ENCODE results near the gene SNX14. TPM values are rescaled to one million over a fixed set of nuclear protein-coding genes. Genes with fewer than 3 reads are reported as not detected.

SNX14 gene
- total and polyA plus RNA-seq, 2 of the 13 experiments (the other 11 are each of a cell fraction or from before 2014, with no cell fraction given): 83.5 to 112 TPM

- peak; percentile 10; the same call in 1 of the 2 replicates for TF ChIP-seq ZNF256 (CRISPR knock-in tag; conservative IDR thresholded peaks at IDR 0.05)
- peak; percentile 95 for TF ChIP-seq AGO2 (optimal IDR thresholded peaks at IDR 0.05; ENCODE audit: low read depth, low read length)
- TF ChIP-seq ZNF639 (CRISPR knock-in tag; conservative IDR thresholded peaks at IDR 0.05): 0 out of 2 replicates have a peak, but pooled peaks have one; percentile 51
- TF ChIP-seq ZNF800 (CRISPR knock-in tag; IDR thresholded peaks at IDR 0.05): no peak
- TF ChIP-seq ZNF780A (CRISPR knock-in tag; IDR thresholded peaks at IDR 0.05): 0 out of 2 replicates have a peak, but pooled peaks have one; percentile 19
- peak; percentile 20; the same call in 1 of the 2 replicates for TF ChIP-seq CBFB (CRISPR knock-in tag; IDR thresholded peaks at IDR 0.05)
- 0 out of 2 replicates have a peak, but pooled peaks have one; percentile 5 for TF ChIP-seq ZNF704 (CRISPR knock-in tag; IDR thresholded peaks at IDR 0.05; ENCODE audit: borderline replicate concordance)
- no peak; the same call in 1 of the 2 replicates for TF ChIP-seq SNAI1 (CRISPR knock-in tag; IDR thresholded peaks at IDR 0.05; ENCODE audit: borderline replicate concordance)
- TF ChIP-seq SNAPC4 (CRISPR knock-in tag; IDR thresholded peaks at IDR 0.05): no peak
- TF ChIP-seq ZNF616 (CRISPR knock-in tag; IDR thresholded peaks at IDR 0.05; ENCODE audit: low read depth): peak; percentile 48; the same call in 1 of the 2 replicates
- TF ChIP-seq ZNF160 (CRISPR knock-in tag; IDR thresholded peaks at IDR 0.05): no peak; the same call in 1 of the 2 replicates
- no peak; the same call in 1 of the 2 replicates for TF ChIP-seq ZNF33B (CRISPR knock-in tag; IDR thresholded peaks at IDR 0.05)
- TF ChIP-seq HNRNPL (IDR thresholded peaks at IDR 0.05; ENCODE audit: low read depth, low read length): 0 out of 2 replicates have a peak, but pooled peaks have one; percentile 49
- TF ChIP-seq JUN (CRISPR knock-in tag; IDR thresholded peaks at IDR 0.05): no peak
- no peak for TF ChIP-seq ZNF737 (CRISPR knock-in tag; IDR thresholded peaks at IDR 0.05; ENCODE audit: borderline replicate concordance)
- peak; percentile 14; the same call in 1 of the 2 replicates for TF ChIP-seq SIN3B (IDR thresholded peaks at IDR 0.05; ENCODE audit: low read length)
- TF ChIP-seq ZBTB20 (CRISPR knock-in tag; IDR thresholded peaks at IDR 0.05; ENCODE audit: borderline replicate concordance, low read depth): peak; percentile 50; the same call in 1 of the 2 replicates
- TF ChIP-seq ZFP90 (CRISPR knock-in tag; IDR thresholded peaks at IDR 0.05; ENCODE audit: borderline replicate concordance): peak; percentile 48; the same call in 1 of the 2 replicates
These were observed 48.5 kb upstream of the SNX14 start (continued) for GRCh38 chr6:85641897-85642773.

All from HepG2 (cell line).